MCF 10A (cell line): ENCODE measurements around the gene RIGI. TPM values are rescaled to one million over a fixed set of nuclear protein-coding genes. Genes with fewer than 3 reads are reported as not detected.

Source experiments
- BruUV-seq: library from RNA; stranded (reverse); fragments of 400-500 nt; replicated peaks from 2 replicates; lab custom pipeline; 2021; lab: Mats Ljungman, UMichigan
- CTCF ChIA-PET: fragments of 300-600 bp; sonication (Branson Sonifier 250); formaldehyde crosslinking; extraction: SDS; loops from one replicate; lab custom pipeline; 2021; ENCODE audit warnings: antibody characterized with exemption, inconsistent platforms; lab: Yijun Ruan, JAX
- POLR2A ChIA-PET: fragments of 300-600, 350-650 bp; sonication (Branson Sonifier 250); formaldehyde crosslinking; extraction: SDS; loops from one replicate; lab custom pipeline; 2020; ENCODE audit warnings: antibody characterized with exemption, inconsistent platforms; lab: Yijun Ruan, JAX
- DNase-seq: peaks from one replicate; pipeline ENCODE4 v3.0.0-alpha.2; 2018; ENCODE audit not compliant: unreplicated experiment
- H3K27ac Mint-ChIP-seq: one replicate; pipeline ENCODE4 v1.8.0; 2022; ENCODE audit warnings: mild to moderate bottlenecking, low read depth, mixed read lengths; ENCODE audit not compliant: unreplicated experiment
- H3K27me3 Mint-ChIP-seq: one replicate; pipeline ENCODE4 v1.8.0; 2022; ENCODE audit warnings: mixed read lengths; ENCODE audit not compliant: insufficient read depth, unreplicated experiment
- H3K36me3 Mint-ChIP-seq: one replicate; pipeline ENCODE4 v1.8.0; 2022; ENCODE audit warnings: mild to moderate bottlenecking, moderate library complexity, mixed read lengths; ENCODE audit not compliant: insufficient read depth, unreplicated experiment
- H3K4me1 Mint-ChIP-seq: one replicate; pipeline ENCODE4 v1.8.0; 2022; ENCODE audit warnings: mixed read lengths; ENCODE audit not compliant: insufficient read depth, unreplicated experiment
- H3K4me3 Mint-ChIP-seq: one replicate; pipeline ENCODE4 v1.8.0; 2022; ENCODE audit warnings: mild to moderate bottlenecking, moderate library complexity, mixed read lengths; ENCODE audit not compliant: unreplicated experiment
- H3K9me3 Mint-ChIP-seq: one replicate; pipeline ENCODE4 v1.8.0; 2022; ENCODE audit warnings: mixed read lengths; ENCODE audit not compliant: unreplicated experiment
- CTCF ChIP-seq: fragments of 200-600 bp; IDR thresholded peaks from one replicate; pipeline ENCODE4 v1.8.0; 2022; ENCODE audit warnings: antibody characterized with exemption, mild to moderate bottlenecking; ENCODE audit not compliant: unreplicated experiment
- intact Hi-C: fragments of 100-400 bp; cut with micrococcal nuclease; formaldehyde crosslinking; loops from 2 replicates; pipeline ENCODE4 v1.14.1; 2022
- total RNA-seq: library from RNA; stranded (reverse); gene quantifications from 2 replicates; pipeline ENCODE4 v1.2.3, GENCODE V29; 2022

The RIGI gene
- total RNA-seq, 1 experiment from 2014 or later, result 3.2 TPM

- no peak for TF ChIP-seq CTCF
- no peaks in the 10 kb centered on the region for H3K9me3 Mint-ChIP-seq
- peak; percentile 67 for DNase-seq
- no peaks in the 10 kb centered on the region for H3K36me3 Mint-ChIP-seq
- intact Hi-C loops, result no loop called here
- no peak overlapping the region for H3K4me3 Mint-ChIP-seq
- ChIA-PET POLR2A (no interaction called here), CTCF (interaction anchor here (1.0 kb wide), 2 partner anchors 70 to 74 kb away, joined by 3 to 4 read pairs; no protein-coding TSS in a partner anchor)
- H3K4me1 Mint-ChIP-seq, result peaks cover 7% of the 10 kb centered on the region
- no TSS peak for BruUV-seq
- peak overlapping the region; percentile 47 for H3K27ac Mint-ChIP-seq
- no peaks in the 10 kb centered on the region for H3K27me3 Mint-ChIP-seq
Observed at GRCh38 chr9:32502464-32502863, 23.5 kb downstream of the RIGI start.

GRCh38 chr9:32501868-32502267 lies 24.1 kb downstream of the RIGI start:
- peak overlapping the region; percentile 47 for H3K27ac Mint-ChIP-seq

GRCh38 chr9:32500768-32501167 lies 25.2 kb downstream of the RIGI start:
- no peaks in the 10 kb centered on the region for H3K27me3 Mint-ChIP-seq
- H3K36me3 Mint-ChIP-seq, result peaks cover 5% of the 10 kb centered on the region
- H3K4me1 Mint-ChIP-seq, result peaks cover 7% of the 10 kb centered on the region
- peak overlapping the region; percentile 57 for H3K27ac Mint-ChIP-seq
- no peak overlapping the region for H3K4me3 Mint-ChIP-seq
- POLR2A ChIA-PET, result no interaction called here
- intact Hi-C loops, result no loop called here
- no peaks in the 10 kb centered on the region for H3K9me3 Mint-ChIP-seq
- CTCF ChIA-PET, result interaction anchor here (1.0 kb wide), 1 partner anchor 11 kb away, joined by 3 read pairs; no protein-coding TSS in a partner anchor
- BruUV-seq, result no TSS peak
- DNase-seq, result peak; percentile 18
- TF ChIP-seq CTCF, result no peak

More at GRCh38 chr9:32501868-32502267, 24.1 kb downstream of the RIGI start:
- H3K27me3 Mint-ChIP-seq, result no peaks in the 10 kb centered on the region
- H3K4me3 Mint-ChIP-seq, result no peak overlapping the region
- no peak for DNase-seq
- H3K4me1 Mint-ChIP-seq, result peaks cover 7% of the 10 kb centered on the region
- no peaks in the 10 kb centered on the region for H3K9me3 Mint-ChIP-seq
- ChIA-PET POLR2A (no interaction called here), CTCF (no interaction called here)
- no peak for TF ChIP-seq CTCF
- BruUV-seq, result no TSS peak
- no peaks in the 10 kb centered on the region for H3K36me3 Mint-ChIP-seq
- intact Hi-C loops, result no loop called here

GRCh38 chr9:32497921-32498320 lies 28.1 kb downstream of the RIGI start:
- Mint-ChIP-seq H3K27ac (no peak overlapping the region), H3K4me3 (no peak overlapping the region), H3K36me3 (peaks cover 11% of the 10 kb centered on the region), H3K9me3 (no peaks in the 10 kb centered on the region), H3K4me1 (peaks cover 7% of the 10 kb centered on the region), H3K27me3 (no peaks in the 10 kb centered on the region)
- ChIA-PET CTCF (no interaction called here), POLR2A (no interaction called here)
- no peak for TF ChIP-seq CTCF
- BruUV-seq, result no TSS peak
- no peak for DNase-seq
- intact Hi-C loops, result no loop called here
